ENCODE data around the gene TMTC3.

Gene TMTC3

DNA sequence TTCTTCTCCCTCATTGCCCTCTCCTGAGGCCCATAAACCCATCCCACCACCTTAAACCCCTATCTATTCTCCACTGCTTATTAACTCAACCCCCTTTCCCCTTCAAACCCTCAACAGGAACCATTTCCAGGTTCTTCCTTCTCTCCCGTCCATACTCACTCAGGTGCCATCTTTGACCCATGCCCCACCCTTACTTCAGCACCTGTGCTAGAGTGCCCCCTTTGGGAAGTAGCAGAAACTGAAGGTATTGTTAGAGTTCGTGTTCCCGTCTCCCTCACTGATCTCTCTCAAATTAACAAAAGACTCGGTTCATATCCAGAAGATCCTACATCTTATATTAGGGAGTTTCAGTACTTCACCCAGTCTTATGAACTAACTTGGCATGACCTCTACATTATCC, 86.6 kb downstream of the TMTC3 start:
- DNase-seq = no peak

DNA sequence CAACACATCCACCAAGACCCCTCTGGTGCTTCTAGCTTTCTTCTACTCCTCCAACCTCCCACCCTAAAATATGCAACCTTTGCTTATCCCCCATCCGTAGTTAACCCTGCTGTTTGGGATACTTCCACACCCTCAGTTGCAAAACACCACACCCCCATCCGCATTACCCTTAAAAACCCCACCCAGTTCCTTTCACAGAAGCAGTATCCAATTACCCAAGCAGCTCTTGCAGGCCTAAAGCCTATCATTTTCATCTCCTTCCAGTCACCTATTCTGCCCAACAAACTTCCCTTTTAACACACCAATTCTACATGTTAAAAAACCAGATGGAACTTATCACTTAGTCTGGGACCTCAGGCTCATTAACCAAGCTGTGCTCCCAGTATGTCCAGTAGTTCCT, 88.2 kb downstream of the TMTC3 start:
- no peak for DNase-seq

DNA sequence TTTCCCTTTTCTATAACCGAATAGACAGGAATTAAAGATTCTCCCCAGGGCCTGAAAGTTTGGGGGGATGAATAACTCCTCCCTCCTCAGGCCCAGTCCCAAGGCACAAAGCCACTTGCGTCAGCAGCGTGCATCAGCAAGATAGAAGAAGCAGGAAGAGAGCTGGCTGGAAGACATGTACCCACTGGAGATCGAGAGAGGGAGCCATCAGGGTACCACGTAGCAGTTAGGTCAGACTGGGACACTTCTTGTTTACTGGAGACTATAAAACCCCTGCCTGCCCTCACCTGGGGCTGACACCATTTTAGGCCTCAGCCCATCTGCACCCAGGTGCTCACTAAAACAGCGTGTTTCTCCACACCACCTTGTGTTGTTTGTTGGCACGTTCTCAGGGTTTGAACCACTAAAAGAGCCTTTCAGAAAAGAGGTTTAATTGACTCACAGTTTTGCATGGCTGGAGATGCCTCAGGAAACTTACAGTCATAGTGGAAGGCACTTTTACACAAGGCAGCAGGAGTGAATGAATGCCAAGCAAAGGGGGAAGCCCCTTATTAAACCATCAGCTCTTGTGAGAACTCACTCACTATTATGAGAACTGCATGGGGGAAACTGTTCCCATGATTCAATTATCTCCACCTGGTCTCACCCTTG, 93.2 kb downstream of the TMTC3 start:
- no peak for DNase-seq

DNA sequence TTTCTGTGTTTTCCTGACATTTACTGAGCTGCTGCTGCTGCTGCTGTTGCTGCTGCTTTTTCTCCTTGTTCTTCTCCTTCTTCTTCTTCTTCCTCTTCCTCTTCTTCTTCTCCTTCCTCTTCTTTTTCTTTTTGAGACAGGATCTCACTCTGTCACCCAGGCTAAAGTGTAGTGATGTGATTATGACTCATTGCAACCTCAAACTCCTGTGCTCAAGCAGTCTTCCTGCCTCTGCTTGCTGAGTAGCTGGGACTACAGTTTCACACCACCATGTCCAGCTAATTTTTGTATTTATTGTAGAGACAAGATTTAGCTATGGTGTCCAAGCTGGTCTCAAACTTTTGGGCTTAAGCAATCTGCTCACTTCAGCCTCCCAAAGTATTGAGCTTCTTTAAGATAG, 95.8 kb downstream of the TMTC3 start:
- no peak for DNase-seq

DNA sequence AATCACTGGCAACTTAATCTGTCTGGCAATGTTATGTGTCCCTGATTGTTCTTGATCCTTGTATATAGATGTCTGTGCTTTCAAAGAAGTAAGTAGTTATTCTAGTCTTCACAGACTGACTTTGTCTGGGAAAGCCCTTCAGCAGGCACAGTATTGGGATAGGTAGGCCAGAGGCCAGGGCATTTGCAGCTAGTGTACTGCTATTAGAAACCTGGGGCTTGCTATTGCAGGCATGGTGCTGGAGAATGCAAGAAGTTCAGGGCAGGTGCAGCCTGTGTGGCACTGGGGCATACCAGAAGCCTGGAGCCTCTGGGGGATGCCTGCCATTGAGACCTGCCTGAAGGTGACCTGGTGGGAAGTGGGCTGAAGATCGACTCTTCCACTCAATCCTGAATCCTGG, 96.3 kb downstream of the TMTC3 start:
- no peak for DNase-seq

DNA sequence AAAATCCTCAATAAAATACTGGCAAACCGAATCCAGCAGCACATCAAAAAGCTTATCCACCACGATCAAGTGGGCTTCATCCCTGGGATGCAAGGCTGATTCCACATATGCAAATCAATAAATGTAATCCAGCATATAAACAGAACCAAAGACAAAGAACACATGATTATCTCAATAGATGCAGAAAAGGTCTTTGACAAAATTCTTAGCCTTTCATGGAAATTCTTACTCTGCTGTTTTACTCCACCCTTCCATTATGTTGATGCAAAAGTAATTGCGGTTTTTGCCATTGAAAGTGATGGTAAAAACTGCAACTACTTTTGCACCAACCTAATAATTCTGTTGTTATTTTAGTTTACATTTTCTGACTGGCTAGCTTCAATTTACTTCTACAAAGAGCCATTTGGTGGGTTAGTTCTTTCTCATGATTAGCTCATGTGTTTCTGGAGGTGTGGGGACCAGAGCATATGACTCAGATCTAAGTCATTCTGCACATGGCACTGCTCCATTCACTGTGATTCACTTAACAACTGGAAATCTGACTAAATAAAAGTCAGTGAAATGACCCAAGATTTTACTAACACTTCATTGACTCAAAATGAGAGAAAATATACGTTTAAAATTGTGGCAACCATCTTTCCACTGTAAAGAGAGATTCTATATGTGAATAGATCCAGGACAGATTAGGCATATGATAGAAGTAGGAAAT, 99.9 kb downstream of the TMTC3 start:
- no peak for DNase-seq

DNA sequence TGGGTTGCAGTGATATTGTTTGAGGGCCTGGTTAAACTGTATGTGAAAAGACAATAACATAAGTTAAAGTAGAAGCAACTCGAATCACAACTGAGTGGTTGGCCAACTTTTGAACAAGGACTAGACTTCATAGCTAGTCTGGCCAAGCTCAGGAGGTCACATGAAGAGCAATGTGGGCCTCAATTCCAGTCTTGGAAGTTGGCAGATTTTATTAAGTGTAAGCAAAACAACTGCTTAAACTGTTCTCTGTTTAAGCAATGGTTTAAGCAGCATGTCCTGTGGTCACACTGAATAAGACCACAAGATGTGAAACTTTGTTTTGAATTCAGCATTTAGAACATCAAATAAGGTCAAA, 100.4 kb downstream of the TMTC3 start:
- DNase-seq = no peak

DNA sequence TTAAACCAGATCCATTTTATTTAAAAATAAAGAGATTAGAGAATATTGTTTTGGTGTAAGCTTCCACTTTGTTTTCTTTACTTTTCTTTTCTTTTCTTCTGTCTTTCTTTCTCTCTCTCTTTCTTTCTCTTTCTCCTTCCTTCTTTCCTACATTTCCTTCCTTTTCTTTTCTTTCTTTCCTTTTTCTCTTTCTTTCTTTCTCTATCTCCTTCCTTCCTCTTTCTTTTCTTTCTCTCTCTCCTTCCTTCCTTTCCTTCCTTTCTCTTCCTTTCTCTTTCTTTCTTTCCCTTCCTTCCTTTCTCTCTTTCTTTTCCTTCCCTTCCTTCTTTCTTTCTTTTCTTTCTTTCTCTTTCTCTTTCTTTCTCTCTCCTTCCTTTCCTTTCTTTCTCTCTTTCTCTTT, 100.8 kb downstream of the TMTC3 start:
- DNase-seq = no peak

DNA sequence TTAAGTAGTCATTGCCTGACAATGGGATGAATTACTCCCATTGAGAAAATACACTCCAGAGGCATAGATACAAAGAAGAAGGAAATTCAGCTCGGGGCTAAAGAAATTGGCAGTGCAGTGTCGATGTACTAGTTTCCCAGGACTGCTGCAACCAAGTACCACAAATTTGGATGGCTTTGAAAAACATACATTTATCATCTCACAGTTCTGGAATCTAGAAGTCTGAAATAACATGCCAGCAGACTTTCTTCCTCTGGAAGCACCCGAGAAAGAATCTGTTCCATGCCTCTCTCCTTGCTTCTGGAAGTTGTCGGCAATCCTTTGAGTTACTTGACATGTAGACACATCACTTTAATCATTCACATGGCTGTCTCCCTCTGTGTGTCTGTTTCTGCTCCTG, 101.9 kb downstream of the TMTC3 start:
- no peak for DNase-seq

DNA sequence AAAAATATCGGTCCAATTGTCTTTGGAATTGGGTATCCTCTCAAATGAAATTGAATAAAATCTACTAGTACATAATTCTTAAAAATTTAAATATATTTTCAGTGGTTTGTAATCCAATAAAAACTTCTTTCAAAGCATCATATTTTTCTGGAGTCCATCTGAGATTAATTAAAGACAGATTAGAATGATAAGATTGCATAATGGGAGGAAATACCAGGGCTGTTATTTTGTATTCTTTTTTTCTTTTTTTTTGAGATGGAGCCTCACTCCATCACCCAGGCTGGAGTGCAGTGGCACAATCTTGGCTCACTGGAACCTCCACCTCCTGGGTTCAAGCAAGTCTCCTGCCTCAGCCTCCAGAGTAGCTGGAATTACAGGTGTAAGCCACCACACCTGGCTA, 103.8 kb downstream of the TMTC3 start:
- no peak for DNase-seq

DNA sequence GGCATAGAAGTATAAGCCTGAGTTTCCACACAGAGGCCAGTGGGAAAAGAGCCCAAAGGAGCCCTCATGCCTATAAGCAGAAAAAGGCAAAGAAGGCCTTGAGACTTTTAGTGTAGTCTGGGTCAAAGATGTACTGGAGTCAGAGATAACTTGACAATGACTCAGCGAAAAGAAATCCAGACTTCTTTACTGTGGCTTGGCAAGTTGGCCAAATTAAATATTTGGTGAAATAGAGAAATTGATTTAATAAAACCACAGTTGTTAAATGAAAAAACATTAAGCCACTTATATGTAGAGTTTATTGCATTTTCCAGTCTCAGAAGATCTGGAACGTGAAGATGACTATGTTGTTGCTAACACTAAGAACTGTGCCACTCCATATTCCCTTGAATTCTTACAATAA, 105.1 kb downstream of the TMTC3 start:
- DNase-seq = no peak

DNA sequence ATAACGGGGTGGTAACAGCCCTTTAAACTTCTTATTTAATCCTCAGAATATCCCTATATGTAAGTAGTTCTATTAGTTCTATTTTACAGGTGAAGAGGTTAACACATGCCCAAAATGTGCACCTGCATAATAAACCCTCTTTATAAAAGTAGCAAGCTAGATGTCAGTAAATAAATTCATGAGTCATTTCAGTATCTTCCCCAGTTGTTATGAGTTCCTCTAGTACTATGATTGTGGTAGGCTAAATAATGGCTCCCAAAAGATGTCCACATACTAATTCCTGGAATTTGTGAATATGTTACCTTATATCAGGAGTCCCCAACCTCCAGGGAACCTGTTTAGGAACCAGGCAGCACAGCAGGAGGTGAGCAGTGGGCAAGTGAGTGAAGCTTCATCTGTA, 106.5 kb downstream of the TMTC3 start:
- no peak for DNase-seq

Measured in NCI-H1417 (cell line).